HEK293 (cell line): ENCODE measurements around the gene NELL2.

Source experiments
- GFI1B ChIP-seq: fragments of 450-650 bp; formaldehyde crosslinking; IDR thresholded peaks from 2 replicates; pipeline ENCODE4 v1.5.1; 2016; ENCODE audit warnings: missing biosample characterization, missing genetic modification characterization
- HOXC10 ChIP-seq: sonication (generic); formaldehyde crosslinking; IDR thresholded peaks from 2 replicates; pipeline ENCODE4 v1.8.1; 2023; ENCODE audit warnings: mild to moderate bottlenecking, missing genetic modification reagents
- SETDB1 ChIP-seq: IDR thresholded peaks from one replicate; pipeline ENCODE4 v1.6.1; 2017; ENCODE audit warnings: mild to moderate bottlenecking, low read length, moderate library complexity, mixed read lengths; ENCODE audit not compliant: insufficient read length
- TCF7L2 ChIP-seq: IDR thresholded peaks from 2 replicates; pipeline ENCODE4 v1.6.1; 2011; ENCODE audit warnings: low read depth, mild to moderate bottlenecking, inconsistent platforms, low read length, moderate library complexity, borderline replicate concordance
- WT1 ChIP-seq: fragments of 450-650 bp; formaldehyde crosslinking; IDR thresholded peaks from 2 replicates; pipeline ENCODE4 v1.5.1; 2016; ENCODE audit warnings: missing biosample characterization, missing genetic modification characterization
- ZNF248 ChIP-seq: fragments of 450-650 bp; formaldehyde crosslinking; IDR thresholded peaks from 2 replicates; pipeline ENCODE4 v1.5.1; 2017; ENCODE audit warnings: missing biosample characterization, missing genetic modification characterization
- ZNF843 ChIP-seq: fragments of 450-650 bp; formaldehyde crosslinking; IDR thresholded peaks from 2 replicates; pipeline ENCODE4 v1.5.1; 2016; ENCODE audit warnings: missing biosample characterization, missing genetic modification characterization
- TF ChIP-seq, protein P1 (sequence below): fragments of 450-650 bp; formaldehyde crosslinking; IDR thresholded peaks from 2 replicates; pipeline ENCODE4 v1.5.1; 2016; ENCODE audit warnings: missing biosample characterization, missing genetic modification characterization
- TF ChIP-seq, protein P2 (sequence below): fragments of 450-650 bp; formaldehyde crosslinking; IDR thresholded peaks from 2 replicates; pipeline ENCODE4 v1.5.1; 2016; ENCODE audit warnings: missing biosample characterization, missing genetic modification characterization

DNA sequence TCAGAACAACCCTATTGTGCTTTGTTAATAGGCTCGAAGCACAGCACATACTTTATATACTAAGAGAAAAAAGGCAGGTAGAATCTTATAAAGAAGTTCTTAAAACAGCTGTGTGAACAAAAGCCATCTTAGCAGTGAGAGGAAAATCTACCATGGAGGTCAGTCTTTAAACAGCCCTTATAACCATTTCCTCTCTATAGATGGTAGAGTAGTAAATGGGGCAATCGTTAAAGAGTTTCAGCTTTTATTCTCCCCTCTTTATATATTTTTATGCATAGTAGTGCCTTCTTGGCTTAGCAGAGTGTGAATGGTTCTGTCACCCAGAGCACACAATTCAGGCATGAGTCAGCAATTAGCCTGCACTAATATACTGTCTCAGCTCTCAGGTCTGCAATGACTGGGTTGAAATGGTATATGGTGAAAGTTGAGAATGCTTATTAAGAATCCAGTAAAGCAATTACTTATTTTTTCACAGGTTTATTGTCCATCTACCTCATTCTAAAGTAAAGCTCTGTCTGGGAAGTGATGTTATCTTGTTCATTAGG is 305.0 kb downstream of the NELL2 start:
- TF ChIP-seq, protein P1, sequence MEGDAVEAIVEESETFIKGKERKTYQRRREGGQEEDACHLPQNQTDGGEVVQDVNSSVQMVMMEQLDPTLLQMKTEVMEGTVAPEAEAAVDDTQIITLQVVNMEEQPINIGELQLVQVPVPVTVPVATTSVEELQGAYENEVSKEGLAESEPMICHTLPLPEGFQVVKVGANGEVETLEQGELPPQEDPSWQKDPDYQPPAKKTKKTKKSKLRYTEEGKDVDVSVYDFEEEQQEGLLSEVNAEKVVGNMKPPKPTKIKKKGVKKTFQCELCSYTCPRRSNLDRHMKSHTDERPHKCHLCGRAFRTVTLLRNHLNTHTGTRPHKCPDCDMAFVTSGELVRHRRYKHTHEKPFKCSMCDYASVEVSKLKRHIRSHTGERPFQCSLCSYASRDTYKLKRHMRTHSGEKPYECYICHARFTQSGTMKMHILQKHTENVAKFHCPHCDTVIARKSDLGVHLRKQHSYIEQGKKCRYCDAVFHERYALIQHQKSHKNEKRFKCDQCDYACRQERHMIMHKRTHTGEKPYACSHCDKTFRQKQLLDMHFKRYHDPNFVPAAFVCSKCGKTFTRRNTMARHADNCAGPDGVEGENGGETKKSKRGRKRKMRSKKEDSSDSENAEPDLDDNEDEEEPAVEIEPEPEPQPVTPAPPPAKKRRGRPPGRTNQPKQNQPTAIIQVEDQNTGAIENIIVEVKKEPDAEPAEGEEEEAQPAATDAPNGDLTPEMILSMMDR (tag by site-specific recombination) = no peak
- TF ChIP-seq ZNF248 (tag by site-specific recombination) = no peak
- TF ChIP-seq, protein P2, sequence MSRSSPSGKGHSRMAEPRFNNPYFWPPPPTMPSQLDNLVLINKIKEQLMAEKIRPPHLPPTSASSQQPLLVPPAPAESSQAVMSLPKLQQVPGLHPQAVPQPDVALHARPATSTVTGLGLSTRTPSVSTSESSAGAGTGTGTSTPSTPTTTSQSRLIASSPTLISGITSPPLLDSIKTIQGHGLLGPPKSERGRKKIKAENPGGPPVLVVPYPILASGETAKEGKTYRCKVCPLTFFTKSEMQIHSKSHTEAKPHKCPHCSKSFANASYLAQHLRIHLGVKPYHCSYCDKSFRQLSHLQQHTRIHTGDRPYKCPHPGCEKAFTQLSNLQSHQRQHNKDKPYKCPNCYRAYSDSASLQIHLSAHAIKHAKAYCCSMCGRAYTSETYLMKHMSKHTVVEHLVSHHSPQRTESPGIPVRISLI (tag by site-specific recombination) = no peak
- no peak for TF ChIP-seq WT1
- TF ChIP-seq TCF7L2 = no peak
- TF ChIP-seq SETDB1 = no peak
- TF ChIP-seq HOXC10 (CRISPR knock-in tag) = no peak
- no peak for TF ChIP-seq ZNF843 (tag by site-specific recombination)
- TF ChIP-seq GFI1B (tag by site-specific recombination) = no peak
